HepG2 (cell line): Measurements from ENCODE around the gene PLEKHA8. TPM values are rescaled to one million over a fixed set of nuclear protein-coding genes. Genes with fewer than 3 reads are reported as not detected.

Source experiments
- ATAC-seq: fragments of 200-7000 bp; cut with Tn5 transposase; 3 replicates; pipeline ENCODE4 v1.9.1; 2020; ENCODE audit warnings: mild to moderate bottlenecking, moderate library complexity
- BruUV-seq: library from RNA; stranded (reverse); fragments of 400-500 nt; replicated peaks from 2 replicates; lab custom pipeline; 2021; lab: Mats Ljungman, UMichigan
- CTCF ChIA-PET: fragments of 300-600 bp; formaldehyde crosslinking; extraction: SDS; loops from one replicate; lab custom pipeline; 2021; ENCODE audit warnings: low total read pairs, inconsistent platforms, low intra/inter-chr PET ratio; lab: Yijun Ruan, JAX
- POLR2A ChIA-PET: fragments of 350-600 bp; sonication (Branson Sonifier 250); formaldehyde crosslinking; loops from one replicate; lab custom pipeline; 2020; ENCODE audit warnings: antibody characterized with exemption, inconsistent platforms; lab: Yijun Ruan, JAX
- DNase-seq: peaks from one replicate; pipeline ENCODE4 v3.0.0-alpha.2; 2015; ENCODE audit warnings: low spot score
- FAIRE-seq: peaks from 3 replicates; lab custom pipeline; 2011; peaks lifted over from hg19 to GRCh38; lab: Jason Lieb, UNC
- H2AFZ ChIP-seq: one replicate; pipeline ENCODE4 v1.6.1; 2011; ENCODE audit warnings: low read length, inconsistent platforms
- H3K27ac ChIP-seq: fragments of 300-600 bp; 3 replicates; pipeline ENCODE4 v1.8.0; 2011; ENCODE audit warnings: mixed run types, mild to moderate bottlenecking, mixed read lengths, low read length, inconsistent platforms; ENCODE audit not compliant: insufficient read depth; ENCODE audit errors: extremely low read length
- H3K27me3 ChIP-seq, 2 experiments: fragments of 200-600 bp in 1 of 2; 2 replicates in 1 of 2; 3 replicates in 1 of 2; pipeline versions ENCODE4 v1.6.0 to v1.8.0; 2011; ENCODE audit warnings: low read length in 2 of 2, mild to moderate bottlenecking in 2 of 2, moderate library complexity in 2 of 2, inconsistent platforms in 1 of 2; ENCODE audit not compliant: insufficient read depth in 2 of 2, control insufficient read depth in 1 of 2
- H3K36me3 ChIP-seq, 2 experiments: fragments of 200-600 bp in 1 of 2; replicated peaks in 1 of 2; 2 replicates in 1 of 2; 3 replicates in 1 of 2; pipeline versions ENCODE4 v1.5.1 to v1.8.0; 2011; ENCODE audit warnings: low read length in 2 of 2, inconsistent platforms in 1 of 2; ENCODE audit not compliant: insufficient read depth in 2 of 2, control insufficient read depth in 1 of 2
- H3K4me1 ChIP-seq: 2 replicates; pipeline ENCODE4 v1.5.1; 2012; ENCODE audit warnings: low read length, inconsistent platforms; ENCODE audit not compliant: insufficient read depth
- H3K4me2 ChIP-seq: 2 replicates; pipeline ENCODE4 v1.6.0; 2011; ENCODE audit warnings: low read depth, low read length, inconsistent platforms
- H3K4me3 ChIP-seq, 3 experiments: fragments of 200-600 bp in 1 of 3; sonication (generic), shearing (Covaris generic) in 1 of 3; replicated peaks in 1 of 3; 2 replicates each; pipeline ENCODE4 v1.5.1; 2011 to 2016; ENCODE audit warnings: low read length in 3 of 3, inconsistent platforms in 2 of 3, low read depth in 2 of 3, mild to moderate bottlenecking in 2 of 3, control low read depth in 1 of 3, mixed read lengths in 1 of 3; ENCODE audit not compliant: insufficient read depth in 1 of 3
- H3K79me2 ChIP-seq: one replicate; pipeline ENCODE4 v1.6.1; 2011; ENCODE audit warnings: low read length, inconsistent platforms; ENCODE audit not compliant: insufficient read depth
- H3K9ac ChIP-seq: 2 replicates; pipeline ENCODE4 v1.6.0; 2011; ENCODE audit warnings: mild to moderate bottlenecking, low read depth, low read length, inconsistent platforms; ENCODE audit not compliant: insufficient read depth
- H3K9me3 ChIP-seq: 2 replicates; pipeline ENCODE4 v1.5.1; 2012; ENCODE audit warnings: mild to moderate bottlenecking, low read length
- H4K20me1 ChIP-seq: 2 replicates; pipeline ENCODE4 v1.6.0; 2011; ENCODE audit warnings: inconsistent platforms, mild to moderate bottlenecking, low read length, moderate library complexity; ENCODE audit not compliant: insufficient read depth
- DNMT3B ChIP-seq: conservative IDR thresholded peaks from 2 replicates; pipeline ENCODE4 v1.6.1; 2016; ENCODE audit warnings: missing biosample characterization, control low read depth
- FOSL2 ChIP-seq: sonication (generic); formaldehyde crosslinking; IDR thresholded peaks from 2 replicates; pipeline ENCODE4 v1.4.0; 2020; ENCODE audit warnings: missing genetic modification reagents
- FOXJ3 ChIP-seq: sonication (generic); formaldehyde crosslinking; IDR thresholded peaks from 2 replicates; pipeline ENCODE4 v1.4.0; 2020; ENCODE audit warnings: missing genetic modification reagents, mild to moderate bottlenecking, borderline replicate concordance
- HNF4G ChIP-seq, 2 experiments: sonication (generic) in 1 of 2; formaldehyde crosslinking in 1 of 2; IDR thresholded peaks; 2 replicates each; pipeline versions ENCODE4 v1.4.0 to v1.6.1; 2011 to 2020; ENCODE audit warnings: borderline replicate concordance in 2 of 2, low read depth in 2 of 2, mild to moderate bottlenecking in 2 of 2, low read length in 1 of 2, missing genetic modification reagents in 1 of 2, moderate library complexity in 1 of 2
- IRX3 ChIP-seq: sonication (generic); formaldehyde crosslinking; IDR thresholded peaks from 2 replicates; pipeline ENCODE4 v1.8.1; 2023; ENCODE audit warnings: mild to moderate bottlenecking, low read depth, missing genetic modification reagents, borderline replicate concordance
- KLF12 ChIP-seq: sonication (generic); formaldehyde crosslinking; IDR thresholded peaks from 2 replicates; pipeline ENCODE4 v1.4.0; 2020; ENCODE audit warnings: missing genetic modification reagents, borderline replicate concordance
- ZNF253 ChIP-seq: sonication (generic); formaldehyde crosslinking; IDR thresholded peaks from 2 replicates; pipeline ENCODE4 v1.8.0; 2022; ENCODE audit warnings: mild to moderate bottlenecking, missing genetic modification reagents, borderline replicate concordance
- ZNF33B ChIP-seq: sonication (generic); formaldehyde crosslinking; IDR thresholded peaks from 2 replicates; pipeline ENCODE4 v1.5.1; 2020; ENCODE audit warnings: mild to moderate bottlenecking, missing genetic modification reagents
- ZNF343 ChIP-seq: sonication (generic); formaldehyde crosslinking; IDR thresholded peaks from 2 replicates; pipeline ENCODE4 v1.4.0; 2020; ENCODE audit warnings: mild to moderate bottlenecking, missing genetic modification reagents
- ZNF589 ChIP-seq: sonication (generic); formaldehyde crosslinking; conservative IDR thresholded peaks from 2 replicates; pipeline ENCODE4 v1.8.0; 2022; ENCODE audit warnings: mild to moderate bottlenecking, moderate library complexity, missing genetic modification reagents
- ZNF781 ChIP-seq: sonication (generic); formaldehyde crosslinking; IDR thresholded peaks from 2 replicates; pipeline ENCODE4 v1.5.1; 2020; ENCODE audit warnings: borderline replicate concordance, mild to moderate bottlenecking, missing genetic modification reagents; ENCODE audit errors: not compliant biosample characterization
- WGBS: methylation state at CpG from one replicate; pipeline ENCODE4 v1.1.6; 2017; ENCODE audit warnings: low lambda C conversion rate; 5-methylcytosine and 5-hydroxymethylcytosine counted together
- in situ Hi-C: cut with HindIII; loops from 2 replicates; pipeline ENCODE4 v1.10.0; 2017; ENCODE audit warnings: low pct_unique_long_range_greater_than_20kb; ENCODE audit not compliant: extremely low pct_ligation_motif_present
- intact Hi-C: fragments of 100-400 bp; cut with micrococcal nuclease; formaldehyde crosslinking; loops from one replicate; pipeline ENCODE4 v1.10.0; 2022; ENCODE audit not compliant: unreplicated experiment
- polyA plus RNA-seq, 8 experiments: library from polyadenylated mRNA; depleted of rRNA in 3 of 8; stranded (reverse) in 7 of 8; unstranded in 1 of 8; fragments of >200 nt; fragmentation: Illumina TruSeq in 4 of 8; extraction: Trizol in 4 of 8; gene quantifications; 2 replicates each; pipeline versions ENCODE4 v1.2.1 to v1.2.3, GENCODE V29; 2011 to 2016; ENCODE audit warnings: low read depth in 4 of 8, missing spikeins in 1 of 8, mixed read lengths in 1 of 8; ENCODE audit not compliant: insufficient read depth in 1 of 8
- total RNA-seq, 5 experiments: library from RNA; depleted of rRNA; stranded (reverse); fragments of >200 nt; fragmentation: Illumina TruSeq; extraction: Trizol; gene quantifications; 2 replicates each; pipeline ENCODE4 v1.2.3, GENCODE V29; 2016; ENCODE audit warnings: low read depth in 1 of 5
- TF ChIP-seq, protein P1 (sequence below): sonication (generic); formaldehyde crosslinking; IDR thresholded peaks from 2 replicates; pipeline ENCODE4 v1.5.0; 2020; ENCODE audit warnings: mild to moderate bottlenecking, missing genetic modification reagents
- TF ChIP-seq, protein P2 (sequence below): sonication (generic); formaldehyde crosslinking; IDR thresholded peaks from 2 replicates; pipeline ENCODE4 v1.8.0; 2022; ENCODE audit warnings: mild to moderate bottlenecking, missing genetic modification reagents

PLEKHA8 gene
- total and polyA plus RNA-seq, 2 of the 13 experiments (the other 11 are each of a cell fraction or from before 2014, with no cell fraction given), result 12.5 to 26.4 TPM

DNA sequence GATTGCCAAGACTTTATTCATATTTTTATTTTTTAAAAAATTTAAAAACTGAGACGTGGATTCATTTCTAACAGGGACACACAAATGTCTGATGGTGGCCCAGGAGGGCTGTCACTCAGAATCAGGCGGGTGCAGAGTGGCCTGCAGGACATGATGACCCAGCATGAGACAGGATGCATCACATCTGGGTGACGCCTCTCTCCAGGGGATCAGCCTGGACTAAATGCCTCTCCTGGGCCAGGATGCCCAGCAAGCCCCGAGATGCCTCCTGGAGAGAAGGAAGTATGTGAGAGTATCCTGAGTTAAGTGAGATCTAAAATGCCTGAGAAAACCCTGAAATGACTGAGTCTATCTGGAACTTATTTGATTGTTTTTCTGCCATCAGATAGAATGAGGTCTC is 89.7 kb downstream of the PLEKHA8 start:
- TF ChIP-seq ZNF781 (CRISPR knock-in tag) (no peak), FOXJ3 (CRISPR knock-in tag) (no peak), ZNF253 (CRISPR knock-in tag) (no peak), ZNF343 (no peak), KLF12 (no peak), DNMT3B (CRISPR knock-in tag) (no peak), ZNF589 (CRISPR knock-in tag) (no peak), FOSL2 (CRISPR knock-in tag) (no peak), HNF4G (IDR thresholded peaks at IDR 0.05; ENCODE audit: borderline replicate concordance, low read depth, low read length) (no peak), HNF4G (CRISPR knock-in tag; IDR thresholded peaks at IDR 0.05; ENCODE audit: borderline replicate concordance, low read depth) (no peak), IRX3 (no peak), ZNF33B (CRISPR knock-in tag) (no peak)
- TF ChIP-seq, protein P1, sequence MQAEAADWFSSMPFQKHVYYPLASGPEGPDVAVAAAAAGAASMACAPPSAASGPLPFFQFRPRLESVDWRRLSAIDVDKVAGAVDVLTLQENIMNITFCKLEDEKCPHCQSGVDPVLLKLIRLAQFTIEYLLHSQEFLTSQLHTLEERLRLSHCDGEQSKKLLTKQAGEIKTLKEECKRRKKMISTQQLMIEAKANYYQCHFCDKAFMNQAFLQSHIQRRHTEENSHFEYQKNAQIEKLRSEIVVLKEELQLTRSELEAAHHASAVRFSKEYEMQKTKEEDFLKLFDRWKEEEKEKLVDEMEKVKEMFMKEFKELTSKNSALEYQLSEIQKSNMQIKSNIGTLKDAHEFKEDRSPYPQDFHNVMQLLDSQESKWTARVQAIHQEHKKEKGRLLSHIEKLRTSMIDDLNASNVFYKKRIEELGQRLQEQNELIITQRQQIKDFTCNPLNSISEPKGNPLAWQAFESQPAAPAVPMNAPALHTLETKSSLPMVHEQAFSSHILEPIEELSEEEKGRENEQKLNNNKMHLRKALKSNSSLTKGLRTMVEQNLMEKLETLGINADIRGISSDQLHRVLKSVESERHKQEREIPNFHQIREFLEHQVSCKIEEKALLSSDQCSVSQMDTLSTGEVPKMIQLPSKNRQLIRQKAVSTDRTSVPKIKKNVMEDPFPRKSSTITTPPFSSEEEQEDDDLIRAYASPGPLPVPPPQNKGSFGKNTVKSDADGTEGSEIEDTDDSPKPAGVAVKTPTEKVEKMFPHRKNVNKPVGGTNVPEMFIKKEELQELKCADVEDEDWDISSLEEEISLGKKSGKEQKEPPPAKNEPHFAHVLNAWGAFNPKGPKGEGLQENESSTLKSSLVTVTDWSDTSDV (CRISPR knock-in tag), result no peak
- TF ChIP-seq, protein P2, sequence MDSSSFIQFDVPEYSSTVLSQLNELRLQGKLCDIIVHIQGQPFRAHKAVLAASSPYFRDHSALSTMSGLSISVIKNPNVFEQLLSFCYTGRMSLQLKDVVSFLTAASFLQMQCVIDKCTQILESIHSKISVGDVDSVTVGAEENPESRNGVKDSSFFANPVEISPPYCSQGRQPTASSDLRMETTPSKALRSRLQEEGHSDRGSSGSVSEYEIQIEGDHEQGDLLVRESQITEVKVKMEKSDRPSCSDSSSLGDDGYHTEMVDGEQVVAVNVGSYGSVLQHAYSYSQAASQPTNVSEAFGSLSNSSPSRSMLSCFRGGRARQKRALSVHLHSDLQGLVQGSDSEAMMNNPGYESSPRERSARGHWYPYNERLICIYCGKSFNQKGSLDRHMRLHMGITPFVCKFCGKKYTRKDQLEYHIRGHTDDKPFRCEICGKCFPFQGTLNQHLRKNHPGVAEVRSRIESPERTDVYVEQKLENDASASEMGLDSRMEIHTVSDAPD, result no peak
- no peak overlapping the region for H3K27ac ChIP-seq
- H3K36me3 ChIP-seq, result no peaks in the 10 kb centered on the region
- no peak overlapping the region for H2AFZ ChIP-seq
- POLR2A ChIA-PET, result no interaction called here
- intact Hi-C loops, result no loop called here
- FAIRE-seq, result no peak
- peaks cover 7% of the 10 kb centered on the region for H3K9me3 ChIP-seq
- H3K4me3 ChIP-seq, result no peak overlapping the region
- no peak for ATAC-seq
- no peak overlapping the region for H3K9ac ChIP-seq
- no peaks in the 10 kb centered on the region for H3K79me2 ChIP-seq
- CTCF ChIA-PET, result no interaction called here
- DNase-seq, result no peak
- BruUV-seq, result no TSS peak
- H3K4me2 ChIP-seq, result no peak overlapping the region
- H4K20me1 ChIP-seq, result no peaks in the 10 kb centered on the region
- H3K27me3 ChIP-seq, result no peaks in the 10 kb centered on the region
- no peaks in the 10 kb centered on the region for H3K4me1 ChIP-seq
- in situ Hi-C loops, result no loop called here
- WGBS, result 95% methylated on average over 4 of the region's 4 CpGs
